ENCODE measurements around the gene CACNA2D2.

The CACNA2D2 gene

GRCh38 chr3:50393061-50393460 lies 110.4 kb downstream of the CACNA2D2 start:
- no peak for DNase-seq (ENCODE audit: low read depth)

GRCh38 chr3:50392101-50392715 lies 111.2 kb downstream of the CACNA2D2 start:
- DNase-seq (ENCODE audit: low read depth), result no peak

GRCh38 chr3:50390508-50391224 lies 112.8 kb downstream of the CACNA2D2 start:
- no peak for DNase-seq (ENCODE audit: low read depth)

GRCh38 chr3:50389414-50389767 lies 114.0 kb downstream of the CACNA2D2 start:
- no peak for DNase-seq (ENCODE audit: low read depth)

- DNase-seq (ENCODE audit: low read depth), result no peak
Observed at GRCh38 chr3:50388720-50389413, 114.6 kb downstream of the CACNA2D2 start.

- DNase-seq (ENCODE audit: low read depth), result no peak
Observed at GRCh38 chr3:50388016-50388719, 115.3 kb downstream of the CACNA2D2 start.

GRCh38 chr3:50385754-50386153 lies 117.7 kb downstream of the CACNA2D2 start:
- no peak for DNase-seq (ENCODE audit: low read depth)

GRCh38 chr3:50383750-50384149 lies 119.7 kb downstream of the CACNA2D2 start:
- DNase-seq (ENCODE audit: low read depth), result no peak

- DNase-seq (ENCODE audit: low read depth), result no peak
Observed at GRCh38 chr3:50382722-50383121, 120.7 kb downstream of the CACNA2D2 start.

- no peak for DNase-seq (ENCODE audit: low read depth)
Observed at GRCh38 chr3:50381383-50381782, 122.1 kb downstream of the CACNA2D2 start.

- no peak for DNase-seq (ENCODE audit: low read depth)
Observed at GRCh38 chr3:50380405-50381085, 122.9 kb downstream of the CACNA2D2 start.

- DNase-seq (ENCODE audit: low read depth), result no peak
Observed at GRCh38 chr3:50378757-50379156, 124.7 kb downstream of the CACNA2D2 start.

- DNase-seq (ENCODE audit: low read depth), result no peak
Observed at GRCh38 chr3:50378024-50378423, 125.4 kb downstream of the CACNA2D2 start.

- no peak for DNase-seq (ENCODE audit: low read depth)
Observed at GRCh38 chr3:50375258-50375931, 128.0 kb downstream of the CACNA2D2 start.

GRCh38 chr3:50374363-50375257 lies 128.8 kb downstream of the CACNA2D2 start:
- DNase-seq (ENCODE audit: low read depth), result no peak

GRCh38 chr3:50373146-50374051 lies 130.0 kb downstream of the CACNA2D2 start:
- DNase-seq (ENCODE audit: low read depth), result no peak

GRCh38 chr3:50372349-50372748 lies 131.1 kb downstream of the CACNA2D2 start:
- no peak for DNase-seq (ENCODE audit: low read depth)

GRCh38 chr3:50371133-50371685 lies 132.2 kb downstream of the CACNA2D2 start:
- no peak for DNase-seq (ENCODE audit: low read depth)

GRCh38 chr3:50370594-50370993 lies 132.8 kb downstream of the CACNA2D2 start:
- no peak for DNase-seq (ENCODE audit: low read depth)
